COR-L47 (cell line): Measurements from ENCODE around the gene MAST4.

Source experiments
- DNase-seq: peaks from one replicate; lab custom pipeline; 2025; lab: John Stamatoyannopoulos, UW

MAST4 gene

DNA sequence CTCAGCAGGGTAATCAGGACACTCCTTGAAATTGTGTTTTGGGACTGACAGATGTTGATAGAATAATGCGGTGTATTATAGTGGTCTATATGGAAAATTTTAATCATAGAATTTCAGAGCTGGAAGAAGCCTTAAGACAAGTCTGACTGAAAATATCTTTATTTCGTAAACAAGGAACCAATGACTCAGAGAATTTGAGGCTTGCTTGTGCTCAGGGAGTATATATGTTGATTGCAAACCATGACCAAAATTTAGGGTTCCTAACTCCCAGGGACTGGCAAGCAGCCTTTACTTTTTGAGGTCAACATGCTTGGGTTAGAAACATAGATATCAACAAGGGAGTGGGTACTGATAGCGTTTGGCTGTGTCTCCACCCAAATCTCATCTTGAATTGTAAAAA, 313.2 kb downstream of the MAST4 start:
- DNase-seq, result no peak

DNA sequence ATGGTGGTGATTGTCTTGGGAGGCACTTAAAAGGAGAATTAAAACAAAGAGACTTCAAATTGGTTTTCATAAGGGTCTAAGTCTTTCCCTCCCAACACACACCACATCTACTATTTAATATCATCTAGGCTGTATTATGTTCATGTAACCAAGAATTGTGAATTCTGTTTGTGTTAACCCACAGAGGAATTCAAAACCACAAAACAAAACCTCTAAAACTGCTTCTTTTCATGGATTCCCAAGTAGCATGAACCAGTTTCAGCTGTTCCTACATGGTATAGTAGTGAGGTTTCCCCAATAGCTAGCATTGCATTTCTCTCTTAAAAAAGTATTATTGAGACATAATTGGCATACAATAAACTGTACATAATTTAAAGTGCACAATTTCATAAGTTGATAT, 316.6 kb downstream of the MAST4 start:
- DNase-seq, result no peak

DNA sequence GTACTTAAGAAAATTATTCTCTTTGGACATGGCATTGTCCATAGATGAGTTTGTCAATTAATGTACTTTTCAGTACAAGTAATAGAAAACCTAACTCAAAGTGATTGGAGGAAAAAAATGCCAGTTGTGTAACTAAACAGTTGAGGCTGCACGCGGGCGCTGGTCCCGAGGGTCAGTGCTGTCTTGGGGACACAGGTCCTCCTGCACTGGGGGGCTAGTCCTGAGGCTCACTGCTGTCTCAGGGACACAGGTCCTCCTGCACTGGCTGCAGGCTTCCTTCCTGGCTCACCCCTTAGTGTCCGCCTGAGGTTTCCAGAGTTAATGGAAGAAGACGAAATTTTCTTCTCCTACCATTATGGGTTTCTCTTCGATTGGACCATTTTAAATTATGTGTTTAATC, 319.3 kb downstream of the MAST4 start:
- no peak for DNase-seq

DNA sequence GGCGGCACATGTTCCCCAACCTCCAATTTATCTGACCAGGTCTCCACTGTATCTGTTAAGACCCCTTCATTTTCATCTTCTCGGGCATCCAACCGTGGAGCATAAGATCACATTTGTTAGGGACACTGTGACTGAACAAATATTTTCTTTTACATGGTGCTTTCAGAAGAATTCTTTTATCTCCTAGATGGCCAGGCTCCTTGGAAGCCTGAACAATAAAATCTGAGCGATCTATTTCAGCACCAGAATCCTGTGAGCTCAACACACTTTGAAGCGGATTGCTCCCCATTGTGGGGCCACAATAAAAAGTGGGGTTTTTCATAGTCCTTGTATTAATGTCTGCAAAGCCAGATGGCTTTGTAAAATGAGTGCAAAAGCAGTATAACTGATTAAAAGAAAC, 326.7 kb downstream of the MAST4 start:
- DNase-seq, result no peak

DNA sequence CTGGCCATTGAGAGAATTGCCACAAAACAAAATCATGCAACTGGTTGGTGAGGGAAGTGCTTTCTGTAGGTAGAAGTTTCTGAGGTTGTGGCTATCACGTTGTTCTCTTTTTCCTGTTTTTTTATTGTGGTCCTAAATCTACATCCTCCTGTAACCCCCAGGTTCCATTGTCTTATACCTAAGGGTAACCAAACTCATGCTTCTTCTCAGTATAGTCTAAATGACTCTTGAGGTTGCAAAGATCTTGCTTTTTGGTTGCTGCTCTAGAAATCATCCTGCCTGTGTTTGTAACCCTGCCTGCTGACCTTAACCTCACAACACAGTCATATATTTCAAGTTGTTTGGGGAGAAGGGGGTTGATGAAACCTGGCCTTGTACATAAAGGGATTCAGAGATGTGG, 327.3 kb downstream of the MAST4 start:
- DNase-seq, result no peak

DNA sequence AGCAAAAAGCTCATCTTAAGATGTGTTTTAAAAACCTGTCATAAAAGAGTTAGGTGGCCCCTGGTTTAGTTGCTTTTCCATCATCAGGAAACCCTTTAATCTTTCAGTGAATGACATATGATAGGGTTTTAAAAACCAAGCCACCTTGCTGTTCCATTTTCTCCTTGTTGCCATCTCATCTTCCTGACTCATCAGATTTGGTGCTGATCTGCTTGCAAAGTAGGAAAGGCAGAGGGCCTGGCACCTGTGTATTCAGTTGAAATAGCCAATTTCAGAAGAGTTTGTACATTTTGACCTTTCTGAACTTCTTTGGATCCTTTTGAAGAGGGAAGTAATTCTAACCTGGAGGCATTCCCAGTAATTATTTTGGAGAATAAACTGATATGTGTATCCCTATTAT, 327.7 kb downstream of the MAST4 start:
- no peak for DNase-seq

DNA sequence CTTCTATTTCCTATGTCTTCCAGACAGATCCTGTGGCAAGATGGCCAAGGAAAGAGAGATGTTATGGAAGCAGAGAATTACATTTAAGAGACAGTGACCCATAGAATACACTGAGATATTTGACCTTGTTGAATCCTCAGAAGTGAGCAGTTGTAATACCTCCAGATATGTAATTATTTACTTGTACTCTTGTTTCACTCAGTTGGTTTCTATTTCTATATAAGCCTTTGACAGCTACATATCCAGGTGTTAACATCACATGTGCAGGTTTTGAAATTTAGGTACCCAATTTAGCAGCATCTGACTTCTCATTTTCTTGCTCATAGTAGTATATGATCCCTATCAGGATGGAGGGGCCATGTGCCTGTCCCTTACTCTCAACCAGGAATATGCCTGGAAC, 330.9 kb downstream of the MAST4 start:
- no peak for DNase-seq

DNA sequence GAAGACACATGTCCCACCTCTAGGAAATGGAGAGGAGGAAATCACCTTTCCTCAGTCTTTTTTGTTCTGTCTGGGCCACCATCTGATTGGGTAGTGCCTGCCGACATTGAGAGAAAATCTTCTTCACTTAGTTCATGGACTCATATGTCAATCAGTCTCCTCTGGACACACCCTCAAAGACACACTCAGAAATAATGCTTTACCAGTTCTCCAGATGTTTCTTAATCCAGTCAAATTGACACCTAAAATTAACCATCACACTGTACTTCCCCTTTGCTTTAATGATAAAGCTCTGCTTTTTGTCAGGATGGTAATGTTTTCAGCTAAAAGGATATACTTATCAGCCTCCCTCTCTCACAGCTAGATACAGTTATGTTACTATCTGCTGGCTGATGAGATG, 333.1 kb downstream of the MAST4 start:
- no peak for DNase-seq

DNA sequence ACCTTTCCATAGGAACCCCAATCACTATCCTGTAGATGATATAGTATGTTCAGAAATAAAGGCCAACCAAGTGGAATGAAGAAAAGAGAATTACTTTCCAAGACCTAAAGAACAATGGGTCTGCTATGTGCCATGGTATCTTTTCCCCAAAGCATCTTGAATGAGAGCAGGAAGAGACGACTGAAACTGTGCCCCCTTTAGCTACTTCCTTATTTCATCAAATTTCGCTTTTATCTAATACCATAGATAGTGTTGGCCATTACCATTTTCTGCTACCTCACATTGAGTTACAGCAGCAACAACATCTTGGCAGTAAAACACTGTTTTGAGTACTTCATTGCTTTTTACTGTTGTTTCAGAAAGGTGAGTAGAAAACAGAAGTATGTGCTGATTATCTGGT, 333.8 kb downstream of the MAST4 start:
- no peak for DNase-seq

DNA sequence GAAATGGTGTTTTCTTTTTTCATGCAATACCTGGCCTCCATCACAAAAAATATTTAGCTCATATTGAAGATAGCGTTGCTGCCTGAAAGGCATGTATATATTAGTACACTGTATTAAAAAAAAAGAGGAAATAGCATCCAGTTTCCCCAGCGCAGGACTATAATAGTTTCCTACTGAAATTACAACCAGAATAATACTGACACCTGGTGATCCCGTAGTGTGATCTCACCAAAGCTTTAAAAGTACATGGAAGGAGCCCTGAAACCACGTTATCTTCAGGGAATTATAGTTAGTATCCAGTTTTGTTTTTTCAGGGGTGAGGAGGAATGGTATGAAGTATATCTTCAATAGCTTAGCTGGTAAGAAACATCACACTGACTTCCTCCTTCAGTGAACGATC, 335.5 kb downstream of the MAST4 start:
- no peak for DNase-seq

DNA sequence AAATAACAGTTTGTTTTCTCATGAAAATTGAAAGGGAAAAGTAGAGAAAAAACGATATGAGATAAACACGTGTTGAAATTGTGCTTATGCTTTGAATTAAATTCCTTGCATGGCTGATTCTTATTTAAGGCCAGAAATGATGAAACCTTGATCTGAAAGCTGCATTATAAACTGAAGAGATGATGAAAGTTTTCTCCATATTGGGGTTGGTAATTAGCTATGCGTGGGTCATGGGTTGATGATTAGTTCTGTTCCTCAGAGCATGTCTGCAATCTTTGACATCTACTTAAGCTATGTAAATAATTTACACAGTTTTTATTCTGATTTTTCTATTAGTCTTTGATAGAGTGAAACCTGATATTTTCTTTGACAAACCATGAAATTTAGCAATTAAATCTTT, 336.3 kb downstream of the MAST4 start:
- no peak for DNase-seq

DNA sequence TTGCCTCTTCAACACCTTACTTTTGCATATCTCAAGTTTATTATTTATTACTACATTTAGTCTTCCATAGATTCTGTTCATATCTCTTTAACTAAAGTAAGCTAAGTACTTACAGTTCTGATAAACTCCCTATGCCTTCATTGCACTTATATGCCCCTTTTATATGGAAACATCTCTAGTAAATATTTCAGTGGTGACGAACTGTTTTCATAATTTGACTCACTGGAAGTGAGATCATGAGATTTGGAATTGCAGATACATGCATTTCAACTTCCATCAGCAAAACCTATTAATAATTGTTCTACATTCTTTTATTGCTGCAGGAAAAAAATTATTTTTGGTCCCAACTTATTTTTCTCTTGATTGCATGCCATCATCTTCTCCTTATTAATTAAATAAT, 336.9 kb downstream of the MAST4 start:
- DNase-seq, result no peak

DNA sequence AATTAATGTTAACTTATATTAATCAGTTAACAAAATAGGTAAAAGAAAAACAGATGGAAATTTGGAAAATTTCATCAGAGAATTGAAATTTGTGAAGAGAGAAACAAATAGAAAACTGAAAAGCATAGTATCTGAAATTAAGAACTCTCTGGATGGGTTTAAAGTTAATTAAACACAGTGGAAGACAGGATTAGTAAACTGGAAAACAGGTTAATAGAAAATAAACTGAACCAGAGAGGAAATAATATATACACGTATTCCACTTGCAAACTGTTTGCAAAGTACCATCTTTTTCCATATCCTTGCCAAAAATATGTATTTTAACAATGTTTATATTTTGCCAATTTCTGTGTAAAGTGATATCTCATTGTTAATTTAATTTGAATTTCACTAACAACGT, 342.9 kb downstream of the MAST4 start:
- DNase-seq, result no peak

DNA sequence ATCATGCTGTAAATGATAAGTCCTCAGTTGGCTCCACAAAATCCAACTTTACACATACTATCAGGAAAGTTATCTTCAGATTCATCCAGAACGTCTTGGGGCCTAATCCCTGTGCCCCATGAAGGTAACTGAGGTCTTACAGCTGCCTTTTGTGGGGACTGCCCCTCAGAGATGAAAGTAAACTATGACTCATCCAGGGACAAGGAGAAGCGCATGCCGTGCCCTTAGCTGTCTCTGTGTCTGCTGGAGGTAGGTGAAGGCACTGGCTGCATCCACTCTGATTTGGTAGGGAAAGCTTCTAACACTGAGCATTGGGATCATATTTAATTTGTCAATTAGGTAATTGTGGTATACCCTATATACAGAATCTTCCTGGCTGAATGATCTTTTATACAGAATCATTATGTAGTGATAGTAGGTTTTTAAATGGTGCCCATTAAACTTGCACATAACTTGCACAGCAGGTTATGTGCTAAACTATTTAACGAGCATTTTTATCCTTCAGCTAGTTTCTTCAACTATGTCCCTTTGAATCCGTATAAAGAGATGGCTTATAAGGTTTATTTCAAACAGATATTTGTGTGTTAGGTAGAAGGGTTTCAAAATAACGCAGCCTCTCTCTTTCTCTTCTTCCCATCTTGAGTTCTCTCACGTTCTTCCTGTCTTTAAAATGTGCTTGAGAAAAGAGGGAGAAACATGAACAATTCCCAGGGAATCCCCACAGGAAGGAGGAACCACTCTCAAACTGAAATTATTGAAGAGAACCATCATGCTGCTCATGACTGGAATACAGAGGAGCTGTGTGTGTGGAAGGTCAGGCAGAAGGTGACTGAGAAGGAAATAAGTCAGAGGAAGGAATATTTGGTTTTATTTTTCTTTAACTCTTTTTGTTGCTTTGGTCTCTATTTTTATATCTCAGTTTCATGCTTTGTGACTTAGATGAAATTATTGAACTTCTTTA, 349.5 kb downstream of the MAST4 start:
- DNase-seq, result no peak

DNA sequence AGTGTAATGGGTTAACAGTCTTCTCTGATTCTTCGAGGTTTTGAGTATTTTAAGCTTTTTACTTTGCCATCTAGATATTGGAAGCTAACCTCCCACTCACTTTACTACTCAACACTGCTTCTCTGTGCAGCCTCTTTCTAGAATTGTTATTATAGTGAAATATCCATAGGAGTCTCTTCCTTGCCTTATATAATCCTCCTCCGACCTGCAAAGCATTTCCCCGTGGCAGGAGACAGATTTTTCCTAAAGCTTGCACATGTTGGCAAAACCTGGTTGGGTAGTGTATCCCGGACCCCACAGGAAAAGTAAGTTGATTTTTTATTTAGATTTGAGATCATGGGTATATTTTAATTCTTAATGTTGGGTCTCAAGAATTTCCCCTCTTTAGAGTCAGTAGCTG, 351.3 kb downstream of the MAST4 start:
- DNase-seq, result no peak

DNA sequence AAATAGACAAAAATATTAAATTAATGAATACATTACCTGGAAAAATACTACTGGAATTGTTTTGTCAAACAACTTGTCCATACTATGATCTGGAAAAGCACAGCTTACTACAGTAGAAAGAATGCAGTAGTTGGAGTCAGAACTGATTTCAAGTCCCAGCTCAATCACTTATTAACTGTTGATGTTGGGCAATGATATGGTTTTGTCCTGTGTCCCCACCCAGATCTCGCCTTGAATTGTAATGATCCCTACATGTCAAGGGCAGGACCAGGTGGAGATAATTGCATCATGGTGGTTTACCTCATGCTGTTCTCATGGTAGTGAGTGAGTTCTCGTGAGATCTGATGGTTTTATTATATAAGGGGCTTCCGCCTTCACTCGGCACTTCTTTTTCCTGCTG, 352.9 kb downstream of the MAST4 start:
- no peak for DNase-seq

DNA sequence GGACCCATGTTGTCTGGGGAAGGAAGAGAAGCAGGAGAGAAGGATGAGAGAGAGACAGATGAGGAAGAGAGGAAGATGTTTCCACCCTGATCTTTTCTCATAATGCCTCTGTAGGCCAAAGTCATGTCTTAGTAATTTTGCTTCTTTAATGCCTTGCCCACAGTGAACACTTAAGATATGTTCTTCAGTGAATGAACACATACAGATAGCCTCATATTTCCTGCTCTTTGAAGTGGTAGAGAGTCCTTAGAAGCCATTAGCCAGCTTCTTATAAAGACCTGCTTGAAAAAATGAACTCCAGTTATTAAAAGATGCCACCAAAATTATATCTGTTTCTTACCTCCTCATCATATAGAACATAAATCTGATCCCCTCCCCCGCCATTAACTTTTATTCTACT, 356.0 kb downstream of the MAST4 start:
- DNase-seq, result no peak

DNA sequence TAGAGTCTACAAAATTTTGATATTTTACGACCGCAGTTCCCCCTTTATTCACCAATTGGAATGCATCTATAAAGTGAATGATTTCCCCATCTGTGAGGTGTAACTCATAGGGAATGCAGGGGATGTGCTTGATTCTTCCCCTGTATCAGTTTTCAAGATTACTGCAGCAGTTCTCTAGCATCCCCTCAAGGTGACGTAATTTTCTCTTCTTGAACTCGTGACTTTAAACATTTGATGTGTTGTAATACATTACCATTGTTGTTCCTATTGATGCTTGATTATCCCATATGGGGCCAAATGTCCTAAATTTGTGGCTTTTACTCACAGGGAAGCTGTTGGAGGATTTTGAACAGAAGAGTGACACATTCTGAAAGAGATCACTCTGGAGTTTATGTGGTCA, 360.2 kb downstream of the MAST4 start:
- no peak for DNase-seq

DNA sequence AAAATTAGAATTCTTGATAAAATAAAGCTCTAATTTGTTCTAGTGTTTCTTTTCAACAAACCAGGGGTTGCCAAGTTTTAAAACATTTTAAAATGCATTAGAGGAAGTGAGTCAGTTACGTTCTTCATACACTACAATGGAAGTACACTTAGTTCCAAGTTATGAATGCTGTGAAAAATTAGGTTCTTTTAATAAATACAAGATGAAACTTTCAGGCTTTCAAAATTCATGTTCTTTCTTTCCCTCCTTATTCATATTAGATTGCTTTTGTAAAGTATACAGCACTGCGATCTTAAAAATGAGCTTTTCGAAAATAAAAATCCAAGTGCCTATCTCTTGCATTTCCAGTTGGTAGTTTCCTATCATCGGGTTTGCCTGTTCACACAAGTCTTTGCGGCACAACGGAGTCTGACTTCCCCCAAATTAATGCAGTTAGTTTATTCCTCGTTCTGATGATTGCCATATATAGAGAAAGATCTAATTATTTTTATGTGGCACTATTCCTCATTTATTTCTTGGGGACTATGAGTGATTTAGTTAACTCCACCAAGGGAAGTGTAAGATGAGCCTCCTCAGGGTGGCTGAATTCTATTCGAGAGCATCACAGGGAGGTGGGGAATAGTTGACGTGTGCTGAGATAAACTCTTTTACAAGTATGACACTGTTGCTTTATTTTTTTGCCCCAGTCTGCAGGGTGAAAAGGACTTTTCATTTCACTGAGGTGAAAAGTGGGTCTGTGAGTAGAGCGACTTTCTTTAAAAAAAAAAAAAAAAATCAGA, 362.2 kb downstream of the MAST4 start:
- no peak for DNase-seq

DNA sequence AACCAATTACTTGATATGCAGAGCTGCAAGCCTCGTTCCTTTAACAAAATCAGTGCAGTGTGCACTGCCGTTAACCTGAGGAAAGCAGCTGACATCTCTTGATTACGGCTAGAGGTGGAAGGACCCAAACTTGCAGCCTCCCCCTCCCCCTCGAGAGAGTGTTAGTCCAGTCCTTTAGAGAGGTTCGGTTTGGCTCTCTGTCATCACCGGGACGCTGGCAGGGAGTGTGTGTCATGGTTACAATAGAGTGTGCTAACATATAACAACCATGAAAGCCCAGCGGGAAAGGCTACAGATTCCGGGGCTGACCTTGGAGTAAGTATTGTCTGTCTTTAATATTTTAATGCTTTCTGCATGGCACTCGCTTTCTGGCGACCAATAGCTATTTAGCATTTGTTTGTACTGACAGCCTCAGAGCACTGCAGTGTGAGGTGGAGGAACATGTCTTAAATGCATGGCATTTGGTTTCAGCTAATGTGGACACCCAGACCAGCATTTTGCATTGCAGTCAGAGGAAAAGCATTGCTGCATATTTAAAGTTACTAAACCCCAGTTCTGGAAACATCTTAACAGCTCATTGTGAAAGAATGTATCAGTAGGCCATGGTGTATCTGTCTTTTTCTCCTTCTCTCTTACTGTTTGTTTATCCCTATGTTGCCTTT, 362.9 kb downstream of the MAST4 start:
- DNase-seq, result no peak

DNA sequence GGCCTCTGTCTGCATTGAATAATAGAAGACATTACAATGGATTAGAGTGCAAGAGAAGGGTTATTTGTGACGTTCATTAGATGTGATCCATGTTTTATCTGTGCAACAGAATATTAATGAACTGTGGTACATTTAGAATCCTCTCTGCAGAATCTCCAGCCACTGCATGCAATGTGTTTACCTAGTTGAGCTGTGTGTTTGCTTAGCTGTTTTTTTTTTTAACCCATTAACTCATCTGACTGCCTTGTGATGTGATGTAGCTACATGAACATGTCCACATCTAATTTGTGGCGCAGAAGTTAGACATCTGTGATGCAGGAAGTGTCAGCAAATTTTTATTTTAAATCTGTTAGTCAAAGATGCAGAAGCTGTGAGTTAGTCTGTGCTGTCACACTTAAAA, 363.5 kb downstream of the MAST4 start:
- DNase-seq, result no peak

DNA sequence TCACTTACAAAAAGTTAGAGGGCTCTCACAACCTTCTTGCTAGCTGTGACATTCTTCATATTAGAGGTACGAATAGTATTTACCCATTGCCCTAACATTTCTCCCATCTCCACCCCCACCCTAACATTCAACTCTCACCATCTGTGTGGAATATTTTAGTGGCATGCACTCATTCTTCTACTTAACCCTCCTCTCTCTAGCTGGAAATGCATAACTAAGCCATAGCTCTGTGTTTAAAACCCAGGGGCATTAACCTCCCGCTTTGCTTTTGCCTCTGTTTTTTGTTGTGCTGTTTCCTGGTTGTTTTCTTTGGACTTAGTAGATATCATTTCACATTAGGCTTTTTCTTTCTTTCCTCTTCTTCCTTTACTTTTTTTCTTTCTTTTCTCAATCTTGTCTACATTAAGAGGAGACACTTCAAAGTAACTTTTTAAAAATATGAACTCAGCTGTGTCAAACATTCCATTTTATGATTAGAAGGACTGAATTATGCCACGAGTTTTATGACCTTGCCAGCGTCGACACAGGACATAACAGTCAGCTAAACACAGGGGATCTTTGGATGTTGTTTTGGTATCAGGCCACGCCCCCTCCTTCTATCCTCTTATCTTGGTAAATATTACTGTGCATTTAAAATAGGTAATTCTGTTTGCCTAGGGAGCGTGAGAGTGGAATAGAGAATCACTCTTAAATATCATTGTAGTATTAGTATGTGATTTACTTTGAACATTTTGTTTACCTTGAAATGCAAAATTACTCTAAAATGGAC, 364.4 kb downstream of the MAST4 start:
- no peak for DNase-seq
